ENCODE measurements around the gene CRYBA4. TPM values are rescaled to one million over a fixed set of nuclear protein-coding genes. Genes with fewer than 3 reads are reported as not detected.

Gene CRYBA4
- total RNA-seq, 2 experiments from 2014 or later: not detected

DNA sequence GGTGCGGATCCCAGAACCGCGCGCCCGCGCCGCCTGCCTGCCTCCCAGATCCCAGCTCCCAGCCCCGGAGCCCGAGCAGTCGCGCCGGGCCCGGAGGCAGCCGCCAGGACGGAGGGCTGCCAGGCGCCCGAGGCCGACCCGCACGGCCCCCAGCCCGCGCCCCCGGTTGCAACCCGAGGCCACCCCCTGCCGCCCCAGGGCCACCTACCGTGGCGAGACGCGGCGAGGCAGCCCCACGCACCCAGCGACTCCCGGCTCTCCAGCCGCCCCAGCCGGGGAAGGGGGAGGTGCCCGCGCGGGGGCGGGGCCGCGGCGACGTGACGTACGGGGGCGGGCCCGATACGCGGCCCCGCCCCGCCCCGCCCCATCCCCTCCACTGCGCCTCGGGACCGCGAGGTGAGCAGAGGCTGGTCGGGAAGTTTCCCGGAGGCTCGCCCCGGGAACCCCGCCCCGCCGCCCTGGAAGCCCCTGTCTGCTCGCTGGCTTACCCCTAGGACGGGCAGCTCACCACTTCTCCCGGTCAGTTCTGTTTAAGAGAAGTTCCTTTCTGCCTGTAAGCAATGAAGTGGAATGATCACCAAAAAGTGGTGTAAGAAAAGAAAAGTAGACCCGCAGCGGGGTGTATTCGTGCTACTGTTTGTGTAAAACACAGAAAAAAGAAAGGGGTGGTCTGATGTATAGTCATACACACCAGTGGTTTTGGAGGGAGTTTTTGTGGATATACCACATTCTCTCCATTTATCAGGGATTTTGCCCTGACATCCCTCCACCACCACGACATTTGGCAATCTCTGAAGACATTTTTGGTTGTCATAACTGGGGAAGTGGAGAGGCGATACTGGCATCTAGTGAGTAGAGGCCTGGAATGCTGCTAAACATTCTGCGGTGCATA is 31.7 kb upstream of the CRYBA4 start, which contains the start of gene TPST2:
Gene TPST2, minus strand, starts transcription at position 288 of the 892 bp plus-strand sequence. CDS start 48,502 bp downstream, outside the sequence.
- Histone ChIP-seq H3K27me3 (ENCODE audit: control insufficient read depth in 1 of 2, insufficient read depth in 2 of 2, low read length in 2 of 2) (no peaks in the 10 kb centered on the region), H3K9me3 (ENCODE audit: control insufficient read depth in 1 of 2, insufficient read depth in 1 of 2, low read length in 2 of 2) (no peaks in the 10 kb centered on the region), H3K4me1 (ENCODE audit: insufficient read depth, low read length) (peaks cover 73% of the 10 kb centered on the region), H3K27ac (ENCODE audit: low read depth in 1 of 2, low read length in 2 of 2) (peak within 1 kb of the TSS; percentile 37 to 59), H3K36me3 (ENCODE audit: insufficient read depth, low read length) (peaks cover 3% of the 10 kb centered on the region), H3K4me3 (ENCODE audit: low read length) (peak within 1 kb of the TSS; percentile 79)
- peaks cover 14% of the 10 kb centered on the region for H3K36me3 Mint-ChIP-seq (ENCODE audit: low read depth)
- TF ChIP-seq, protein P1, sequence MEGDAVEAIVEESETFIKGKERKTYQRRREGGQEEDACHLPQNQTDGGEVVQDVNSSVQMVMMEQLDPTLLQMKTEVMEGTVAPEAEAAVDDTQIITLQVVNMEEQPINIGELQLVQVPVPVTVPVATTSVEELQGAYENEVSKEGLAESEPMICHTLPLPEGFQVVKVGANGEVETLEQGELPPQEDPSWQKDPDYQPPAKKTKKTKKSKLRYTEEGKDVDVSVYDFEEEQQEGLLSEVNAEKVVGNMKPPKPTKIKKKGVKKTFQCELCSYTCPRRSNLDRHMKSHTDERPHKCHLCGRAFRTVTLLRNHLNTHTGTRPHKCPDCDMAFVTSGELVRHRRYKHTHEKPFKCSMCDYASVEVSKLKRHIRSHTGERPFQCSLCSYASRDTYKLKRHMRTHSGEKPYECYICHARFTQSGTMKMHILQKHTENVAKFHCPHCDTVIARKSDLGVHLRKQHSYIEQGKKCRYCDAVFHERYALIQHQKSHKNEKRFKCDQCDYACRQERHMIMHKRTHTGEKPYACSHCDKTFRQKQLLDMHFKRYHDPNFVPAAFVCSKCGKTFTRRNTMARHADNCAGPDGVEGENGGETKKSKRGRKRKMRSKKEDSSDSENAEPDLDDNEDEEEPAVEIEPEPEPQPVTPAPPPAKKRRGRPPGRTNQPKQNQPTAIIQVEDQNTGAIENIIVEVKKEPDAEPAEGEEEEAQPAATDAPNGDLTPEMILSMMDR (IDR thresholded peaks at IDR 0.05): no peak
- ChIA-PET CTCF (interaction anchor here (1.2 kb wide), 1 partner anchor 75 kb away, joined by 3 read pairs; no protein-coding TSS in a partner anchor), POLR2A (interaction anchor here (0.7 to 1.0 kb wide), 3 partner anchors 54 to 107 kb away, joined by 3 read pairs; partner anchors contain the start of genes HPS4, SRRD and TFIP11)
- H3K27ac Mint-ChIP-seq: peak within 1 kb of the TSS; percentile 89
- H3K4me3 Mint-ChIP-seq: peak within 1 kb of the TSS; percentile 93
- H3K9me3 Mint-ChIP-seq: no peaks in the 10 kb centered on the region
- intact Hi-C loops (cut with DNase I, micrococcal nuclease): loop anchor here (1.0 to 5.0 kb wide), 6 partner anchors 57 to 161 kb away; partner anchors contain the start of genes HPS4 (in 2 of the 2), SRRD (in 2 of the 2), ASPHD2 (in 1 of the 2) and TFIP11 (in 1 of the 2)
- no peaks in the 10 kb centered on the region for H3K27me3 Mint-ChIP-seq
- ATAC-seq (ENCODE audit: poor library complexity): peak; percentile 83
- H3K4me1 Mint-ChIP-seq (ENCODE audit: low read depth): peaks cover 66% of the 10 kb centered on the region
- peak; percentile 58 to 93 (median 74) for DNase-seq

DNA sequence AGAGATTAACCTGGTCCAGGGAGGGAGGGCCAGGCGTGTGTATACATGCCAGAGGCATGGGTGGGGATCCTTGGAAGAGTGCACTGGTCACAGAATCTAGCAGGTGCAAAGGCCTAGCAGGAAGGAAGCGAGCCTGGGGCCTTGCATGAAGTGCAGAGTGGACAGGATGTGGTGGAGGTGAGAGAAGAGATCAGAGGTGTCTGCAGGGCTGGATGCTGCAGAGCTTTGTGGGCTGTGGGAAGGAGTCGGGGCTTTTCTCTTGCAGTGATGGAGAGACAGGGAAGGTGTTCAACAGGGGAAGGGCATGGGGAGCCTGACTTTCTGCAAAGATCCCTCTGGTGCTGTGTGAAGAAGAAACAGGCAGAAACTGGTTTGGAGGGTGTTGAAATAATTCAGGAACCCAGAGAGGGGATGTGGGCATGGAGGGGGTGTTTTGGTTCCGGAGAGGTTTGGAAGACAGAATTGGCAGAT is 29.3 kb upstream of the CRYBA4 start:
- DNase-seq: peak; percentile 7 to 84 (median 30)
- peak overlapping the region in 1 of 2 donors; percentile 29 for H3K27ac ChIP-seq (ENCODE audit: low read depth in 1 of 2, low read length in 2 of 2)
- H3K27me3 ChIP-seq (ENCODE audit: control insufficient read depth in 1 of 2, insufficient read depth in 2 of 2, low read length in 2 of 2): no peaks in the 10 kb centered on the region
- H3K4me1 ChIP-seq (ENCODE audit: insufficient read depth, low read length): peaks cover 51% of the 10 kb centered on the region
- H3K4me3 Mint-ChIP-seq: peak overlapping the region; percentile 68
- POLR2A ChIA-PET: interaction anchor here (0.9 to 1.7 kb wide), 4 partner anchors 12 to 109 kb away, joined by 3 to 10 read pairs (median 4); partner anchors contain the start of genes HPS4 and SRRD
- H3K9me3 Mint-ChIP-seq: no peaks in the 10 kb centered on the region
- peaks cover 14% of the 10 kb centered on the region for H3K36me3 Mint-ChIP-seq (ENCODE audit: low read depth)
- no peaks in the 10 kb centered on the region for H3K27me3 Mint-ChIP-seq
- H3K27ac Mint-ChIP-seq: peak overlapping the region; percentile 65
- H3K36me3 ChIP-seq (ENCODE audit: insufficient read depth, low read length): no peaks in the 10 kb centered on the region
- no peaks in the 10 kb centered on the region for H3K9me3 ChIP-seq (ENCODE audit: control insufficient read depth in 1 of 2, insufficient read depth in 1 of 2, low read length in 2 of 2)
- peak; percentile 36 for ATAC-seq (ENCODE audit: poor library complexity)
- TF ChIP-seq, protein P1 (IDR thresholded peaks at IDR 0.05): no peak
- CTCF ChIA-PET: no interaction called here
- peaks cover 50% of the 10 kb centered on the region for H3K4me1 Mint-ChIP-seq (ENCODE audit: low read depth)
- intact Hi-C loops (cut with DNase I, micrococcal nuclease): loop anchor here in 1 of 2 experiments (5.0 kb wide), 1 partner anchor 80 kb away; no protein-coding TSS in a partner anchor
- H3K4me3 ChIP-seq (ENCODE audit: low read length): no peak overlapping the region

DNA sequence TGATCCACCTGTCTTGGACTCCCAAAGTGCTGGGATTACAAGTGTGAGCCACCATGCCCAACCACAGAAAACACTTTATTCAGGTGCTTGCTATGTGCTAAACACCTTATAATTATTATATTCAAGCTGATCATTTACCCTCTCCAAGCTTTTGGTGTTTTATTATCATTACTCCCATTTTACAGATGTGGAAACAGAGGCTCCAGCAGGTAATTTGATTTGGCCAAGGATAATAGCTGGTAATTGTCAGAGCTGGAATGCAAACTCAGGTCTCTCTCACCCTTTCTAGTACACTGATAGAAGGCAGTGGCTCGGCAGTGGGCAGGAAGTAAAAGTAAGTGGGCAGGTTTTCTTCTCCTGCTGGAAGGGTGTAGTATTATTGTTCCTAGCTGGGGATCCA is 28.0 kb upstream of the CRYBA4 start:
- intact Hi-C loops (cut with DNase I, micrococcal nuclease): loop anchor here in 1 of 2 experiments (5.0 kb wide), 1 partner anchor 79 kb away; no protein-coding TSS in a partner anchor
- no peaks in the 10 kb centered on the region for H3K27me3 Mint-ChIP-seq

More for the DNA sequence above, 28.0 kb upstream of the CRYBA4 start:
- Mint-ChIP-seq H3K36me3 (ENCODE audit: low read depth) (peaks cover 6% of the 10 kb centered on the region), H3K9me3 (no peaks in the 10 kb centered on the region), H3K4me1 (ENCODE audit: low read depth) (peaks cover 41% of the 10 kb centered on the region), H3K4me3 (no peak overlapping the region), H3K27ac (peak overlapping the region; percentile 51)
- ChIA-PET POLR2A (interaction anchor here (1.3 to 1.6 kb wide), 2 partner anchors 17 to 110 kb away, joined by 4 to 5 read pairs; partner anchors contain the start of genes HPS4 and SRRD), CTCF (interaction anchor here (0.9 kb wide), 1 partner anchor 12 kb away, joined by 3 read pairs; no protein-coding TSS in a partner anchor)
- Histone ChIP-seq H3K4me1 (ENCODE audit: insufficient read depth, low read length) (peaks cover 48% of the 10 kb centered on the region), H3K4me3 (ENCODE audit: low read length) (no peak overlapping the region), H3K36me3 (ENCODE audit: insufficient read depth, low read length) (no peaks in the 10 kb centered on the region), H3K9me3 (ENCODE audit: control insufficient read depth in 1 of 2, insufficient read depth in 1 of 2, low read length in 2 of 2) (no peaks in the 10 kb centered on the region), H3K27me3 (ENCODE audit: control insufficient read depth in 1 of 2, insufficient read depth in 2 of 2, low read length in 2 of 2) (no peaks in the 10 kb centered on the region), H3K27ac (ENCODE audit: low read depth in 1 of 2, low read length in 2 of 2) (peak overlapping the region in 1 of 2 donors; percentile 16)
- TF ChIP-seq, protein P1 (IDR thresholded peaks at IDR 0.05): no peak
- DNase-seq (no peak), ATAC-seq (ENCODE audit: poor library complexity) (no peak)
